ENCODE results near the gene C19orf53.

Gene C19orf53

GRCh38 chr19:13796301-13797057 lies 22.2 kb downstream of the C19orf53 start:
- peak; percentile 88 for DNase-seq (ENCODE audit: low read depth)

GRCh38 chr19:13797058-13797440 lies 22.8 kb downstream of the C19orf53 start:
- DNase-seq (ENCODE audit: low read depth): no peak

GRCh38 chr19:13797870-13798269 lies 23.6 kb downstream of the C19orf53 start:
- peak; percentile 67 for DNase-seq (ENCODE audit: low read depth)

- no peak for DNase-seq (ENCODE audit: low read depth)
These were observed 25.4 kb downstream of the C19orf53 start for GRCh38 chr19:13799669-13800068.

GRCh38 chr19:13803038-13803437 lies 28.8 kb downstream of the C19orf53 start:
- no peak for DNase-seq (ENCODE audit: low read depth)

GRCh38 chr19:13804830-13805683 lies 30.8 kb downstream of the C19orf53 start:
- no peak for DNase-seq (ENCODE audit: low read depth)

GRCh38 chr19:13806728-13807127 lies 32.5 kb downstream of the C19orf53 start:
- no peak for DNase-seq (ENCODE audit: low read depth)

GRCh38 chr19:13807421-13808021 lies 33.3 kb downstream of the C19orf53 start:
- DNase-seq (ENCODE audit: low read depth): no peak

GRCh38 chr19:13808856-13809255 lies 34.6 kb downstream of the C19orf53 start:
- no peak for DNase-seq (ENCODE audit: low read depth)

GRCh38 chr19:13812544-13812943 lies 38.3 kb downstream of the C19orf53 start:
- no peak for DNase-seq (ENCODE audit: low read depth)

- DNase-seq (ENCODE audit: low read depth): no peak
These were observed 38.9 kb downstream of the C19orf53 start for GRCh38 chr19:13813147-13813546.

GRCh38 chr19:13814550-13814949 lies 40.3 kb downstream of the C19orf53 start:
- DNase-seq (ENCODE audit: low read depth): no peak

GRCh38 chr19:13817018-13817614 lies 42.9 kb downstream of the C19orf53 start:
- DNase-seq (ENCODE audit: low read depth): no peak

- DNase-seq (ENCODE audit: low read depth): no peak
These were observed 43.5 kb downstream of the C19orf53 start for GRCh38 chr19:13817615-13818371.

GRCh38 chr19:13819238-13819637 lies 45.0 kb downstream of the C19orf53 start:
- no peak for DNase-seq (ENCODE audit: low read depth)

GRCh38 chr19:13821292-13821691 lies 47.0 kb downstream of the C19orf53 start:
- DNase-seq (ENCODE audit: low read depth): no peak

GRCh38 chr19:13823256-13823655 lies 49.0 kb downstream of the C19orf53 start:
- no peak for DNase-seq (ENCODE audit: low read depth)

- no peak for DNase-seq (ENCODE audit: low read depth)
These were observed 49.6 kb downstream of the C19orf53 start for GRCh38 chr19:13823901-13824300.

- DNase-seq (ENCODE audit: low read depth): no peak
These were observed 50.4 kb downstream of the C19orf53 start for GRCh38 chr19:13824703-13825102.

GRCh38 chr19:13825489-13826441 lies 51.5 kb downstream of the C19orf53 start:
- no peak for DNase-seq (ENCODE audit: low read depth)

Measured in fibroblast of gingiva (primary cell).